ENCODE results near the gene MORC2. TPM values are rescaled to one million over a fixed set of nuclear protein-coding genes. Genes with fewer than 3 reads are reported as not detected.

Gene MORC2
- polyA plus RNA-seq, 1 donor from 2014 or later, result 15.1 TPM

DNA sequence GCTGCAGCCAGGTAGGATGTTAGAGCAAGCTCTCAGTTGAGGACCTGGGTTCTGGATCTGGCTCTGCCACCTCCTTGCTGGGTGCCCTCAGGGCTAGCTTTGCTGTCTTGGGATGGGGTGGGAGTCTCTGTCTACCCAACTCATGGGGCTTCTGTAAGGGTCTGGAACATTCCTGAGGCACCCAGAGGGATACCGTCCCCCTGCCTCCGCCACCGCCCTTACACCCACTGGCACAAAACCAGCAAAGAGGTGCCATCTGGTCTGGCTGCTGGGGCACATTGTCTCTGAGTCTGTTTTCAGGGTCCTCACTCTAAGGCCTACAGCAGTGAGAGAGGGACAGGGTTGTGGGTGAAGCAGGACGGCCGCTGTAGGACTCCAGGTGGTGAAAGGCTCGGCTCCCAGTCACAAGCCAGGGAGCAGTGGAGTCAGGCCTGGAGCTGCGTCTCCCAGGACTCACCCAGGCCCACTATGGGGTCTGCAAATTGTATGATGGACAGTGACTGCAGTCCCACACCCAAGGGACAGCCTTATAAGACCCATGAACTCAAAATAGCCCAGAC lies 84.9 kb downstream of the MORC2 start:
- Histone ChIP-seq H2AFZ (ENCODE audit: low read depth, low read length) (no peak overlapping the region), H3K4me3 (ENCODE audit: low read length) (no peak overlapping the region), H3K36me3 (ENCODE audit: insufficient read depth, low read length) (peaks cover 6% of the 10 kb centered on the region), H3F3A (ENCODE audit: insufficient read depth, low read length, poor library complexity, severe bottlenecking) (no peaks in the 10 kb centered on the region), H3K4me2 (ENCODE audit: low read length) (no peak overlapping the region), H3K27ac (ENCODE audit: low read length) (no peak overlapping the region), H3K9me3 (ENCODE audit: low read length) (no peaks in the 10 kb centered on the region), H3K79me2 (replicated peaks; ENCODE audit: insufficient read depth, low read length) (no peaks in the 10 kb centered on the region), H3K27me3 (ENCODE audit: insufficient read depth, low read depth, low read length) (no peaks in the 10 kb centered on the region), H3K9ac (ENCODE audit: low read length) (no peak overlapping the region), H3K9me2 (ENCODE audit: insufficient read depth, low read length) (no peaks in the 10 kb centered on the region), H4K20me1 (ENCODE audit: insufficient read depth) (no peaks in the 10 kb centered on the region)
- no peak for TF ChIP-seq POLR2AphosphoS5 (IDR thresholded peaks at IDR 0.05)
- TF ChIP-seq EZH2 (IDR thresholded peaks at IDR 0.05; ENCODE audit: borderline replicate concordance, insufficient read depth, low read length, poor library complexity, severe bottlenecking), result no peak
- TF ChIP-seq, protein P1, sequence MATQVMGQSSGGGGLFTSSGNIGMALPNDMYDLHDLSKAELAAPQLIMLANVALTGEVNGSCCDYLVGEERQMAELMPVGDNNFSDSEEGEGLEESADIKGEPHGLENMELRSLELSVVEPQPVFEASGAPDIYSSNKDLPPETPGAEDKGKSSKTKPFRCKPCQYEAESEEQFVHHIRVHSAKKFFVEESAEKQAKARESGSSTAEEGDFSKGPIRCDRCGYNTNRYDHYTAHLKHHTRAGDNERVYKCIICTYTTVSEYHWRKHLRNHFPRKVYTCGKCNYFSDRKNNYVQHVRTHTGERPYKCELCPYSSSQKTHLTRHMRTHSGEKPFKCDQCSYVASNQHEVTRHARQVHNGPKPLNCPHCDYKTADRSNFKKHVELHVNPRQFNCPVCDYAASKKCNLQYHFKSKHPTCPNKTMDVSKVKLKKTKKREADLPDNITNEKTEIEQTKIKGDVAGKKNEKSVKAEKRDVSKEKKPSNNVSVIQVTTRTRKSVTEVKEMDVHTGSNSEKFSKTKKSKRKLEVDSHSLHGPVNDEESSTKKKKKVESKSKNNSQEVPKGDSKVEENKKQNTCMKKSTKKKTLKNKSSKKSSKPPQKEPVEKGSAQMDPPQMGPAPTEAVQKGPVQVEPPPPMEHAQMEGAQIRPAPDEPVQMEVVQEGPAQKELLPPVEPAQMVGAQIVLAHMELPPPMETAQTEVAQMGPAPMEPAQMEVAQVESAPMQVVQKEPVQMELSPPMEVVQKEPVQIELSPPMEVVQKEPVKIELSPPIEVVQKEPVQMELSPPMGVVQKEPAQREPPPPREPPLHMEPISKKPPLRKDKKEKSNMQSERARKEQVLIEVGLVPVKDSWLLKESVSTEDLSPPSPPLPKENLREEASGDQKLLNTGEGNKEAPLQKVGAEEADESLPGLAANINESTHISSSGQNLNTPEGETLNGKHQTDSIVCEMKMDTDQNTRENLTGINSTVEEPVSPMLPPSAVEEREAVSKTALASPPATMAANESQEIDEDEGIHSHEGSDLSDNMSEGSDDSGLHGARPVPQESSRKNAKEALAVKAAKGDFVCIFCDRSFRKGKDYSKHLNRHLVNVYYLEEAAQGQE (IDR thresholded peaks at IDR 0.05; ENCODE audit: borderline replicate concordance), result no peak
- TF ChIP-seq, protein P2, sequence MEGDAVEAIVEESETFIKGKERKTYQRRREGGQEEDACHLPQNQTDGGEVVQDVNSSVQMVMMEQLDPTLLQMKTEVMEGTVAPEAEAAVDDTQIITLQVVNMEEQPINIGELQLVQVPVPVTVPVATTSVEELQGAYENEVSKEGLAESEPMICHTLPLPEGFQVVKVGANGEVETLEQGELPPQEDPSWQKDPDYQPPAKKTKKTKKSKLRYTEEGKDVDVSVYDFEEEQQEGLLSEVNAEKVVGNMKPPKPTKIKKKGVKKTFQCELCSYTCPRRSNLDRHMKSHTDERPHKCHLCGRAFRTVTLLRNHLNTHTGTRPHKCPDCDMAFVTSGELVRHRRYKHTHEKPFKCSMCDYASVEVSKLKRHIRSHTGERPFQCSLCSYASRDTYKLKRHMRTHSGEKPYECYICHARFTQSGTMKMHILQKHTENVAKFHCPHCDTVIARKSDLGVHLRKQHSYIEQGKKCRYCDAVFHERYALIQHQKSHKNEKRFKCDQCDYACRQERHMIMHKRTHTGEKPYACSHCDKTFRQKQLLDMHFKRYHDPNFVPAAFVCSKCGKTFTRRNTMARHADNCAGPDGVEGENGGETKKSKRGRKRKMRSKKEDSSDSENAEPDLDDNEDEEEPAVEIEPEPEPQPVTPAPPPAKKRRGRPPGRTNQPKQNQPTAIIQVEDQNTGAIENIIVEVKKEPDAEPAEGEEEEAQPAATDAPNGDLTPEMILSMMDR (IDR thresholded peaks at IDR 0.05; ENCODE audit: poor library complexity, severe bottlenecking), result no peak
- TF ChIP-seq EP300 (conservative IDR thresholded peaks at IDR 0.05; ENCODE audit: poor library complexity, severe bottlenecking), result no peak
- TF ChIP-seq MXI1 (conservative IDR thresholded peaks at IDR 0.05; ENCODE audit: poor library complexity, severe bottlenecking), result no peak
- no peak for TF ChIP-seq RAD21 (conservative IDR thresholded peaks at IDR 0.05)
- TF ChIP-seq SMC3 (conservative IDR thresholded peaks at IDR 0.05; ENCODE audit: poor library complexity), result no peak
- TF ChIP-seq TAF1 (IDR thresholded peaks at IDR 0.05; ENCODE audit: low read depth), result no peak

DNA sequence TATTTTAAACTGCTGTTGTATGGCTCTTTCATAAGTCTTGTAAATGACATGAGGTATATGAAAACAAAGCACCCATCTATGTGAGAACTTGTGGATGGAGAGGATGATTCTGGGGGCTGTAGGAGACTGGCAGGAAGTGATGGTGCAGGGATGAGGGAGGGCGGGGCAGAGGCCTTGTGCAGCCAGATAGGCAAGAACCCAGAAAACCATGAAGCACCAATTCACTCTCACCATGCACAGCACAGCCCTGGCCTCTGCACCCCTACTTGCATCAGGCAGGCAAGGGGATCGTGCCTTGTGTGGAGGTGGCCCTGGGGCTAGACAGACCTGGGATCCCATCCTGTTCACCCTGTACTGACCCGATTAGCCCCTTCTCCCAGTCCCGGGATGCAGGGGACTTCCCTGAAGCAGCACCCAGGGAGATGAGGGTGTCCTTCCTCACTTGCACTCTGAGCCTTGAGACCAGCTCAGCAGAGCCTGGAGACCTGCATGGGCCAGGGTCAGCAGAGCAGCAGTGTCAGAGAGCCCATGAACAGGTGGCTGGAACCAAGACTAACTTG lies 85.5 kb downstream of the MORC2 start:
- Histone ChIP-seq H4K20me1 (ENCODE audit: insufficient read depth) (no peaks in the 10 kb centered on the region), H2AFZ (ENCODE audit: low read depth, low read length) (no peak overlapping the region), H3F3A (ENCODE audit: insufficient read depth, low read length, poor library complexity, severe bottlenecking) (no peaks in the 10 kb centered on the region), H3K27me3 (ENCODE audit: insufficient read depth, low read depth, low read length) (no peaks in the 10 kb centered on the region), H3K9me2 (ENCODE audit: insufficient read depth, low read length) (no peaks in the 10 kb centered on the region), H3K9ac (ENCODE audit: low read length) (no peak overlapping the region), H3K9me3 (ENCODE audit: low read length) (no peaks in the 10 kb centered on the region), H3K4me2 (ENCODE audit: low read length) (no peak overlapping the region), H3K27ac (ENCODE audit: low read length) (no peak overlapping the region), H3K79me2 (replicated peaks; ENCODE audit: insufficient read depth, low read length) (no peaks in the 10 kb centered on the region), H3K4me3 (ENCODE audit: low read length) (no peak overlapping the region), H3K36me3 (ENCODE audit: insufficient read depth, low read length) (peaks cover 6% of the 10 kb centered on the region)
- TF ChIP-seq EZH2 (IDR thresholded peaks at IDR 0.05; ENCODE audit: borderline replicate concordance, insufficient read depth, low read length, poor library complexity, severe bottlenecking), result no peak

Measured in neural cell (in vitro differentiated cells).